ENCODE measurements around the gene NCR1.
"Not testable (repeated sequence)": the region's sequence is repeated elsewhere in the genome, so short reads cannot be mapped to it uniquely, and the experiment has no call there.

Gene NCR1

DNA sequence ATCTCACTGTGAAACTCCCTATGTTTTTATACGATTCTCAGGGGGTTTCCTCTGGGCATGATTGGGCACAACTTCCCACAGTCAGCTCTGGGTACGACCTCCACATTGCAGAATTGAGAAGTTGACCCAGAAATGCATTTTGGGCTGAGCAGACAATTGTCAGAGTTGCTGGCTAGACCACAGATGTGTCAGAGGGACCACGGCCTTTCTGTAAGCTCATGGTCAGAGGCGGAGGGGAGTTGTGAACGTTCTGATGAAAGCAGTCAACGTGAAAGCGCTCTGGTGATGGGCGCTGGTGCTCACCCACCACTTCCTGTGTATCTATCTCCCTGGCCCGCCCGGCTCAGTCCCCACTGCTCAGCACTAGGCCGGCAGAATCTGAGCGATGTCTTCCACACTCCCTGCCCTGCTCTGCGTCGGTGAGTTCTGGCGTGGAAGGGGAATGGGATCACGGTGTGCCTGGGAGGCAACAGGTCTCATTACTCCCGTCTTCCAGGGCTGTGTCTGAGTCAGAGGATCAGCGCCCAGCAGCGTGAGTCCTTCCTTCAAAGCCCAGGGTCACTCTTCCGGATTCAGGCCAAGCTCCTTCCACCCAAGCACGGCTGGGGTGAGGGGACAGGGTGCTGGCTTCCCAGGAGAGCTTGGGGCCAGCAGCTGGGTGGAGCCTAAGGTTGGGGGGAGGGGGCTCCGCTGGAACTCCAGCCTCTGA lies at the start of gene NCR1:
TSS of gene NCR1 (plus strand) at position 346 of the 709 bp plus-strand sequence. CDS start at position 386, 40 bp downstream.
- DNase-seq (ENCODE audit: low read depth, low spot score): no peak

GRCh38 chr19:54858476-54858875 lies 47.5 kb upstream of the NCR1 start:
- DNase-seq (ENCODE audit: low read depth, low spot score): not testable (repeated sequence)

- DNase-seq (ENCODE audit: low read depth, low spot score): not testable (repeated sequence)
Measured at GRCh38 chr19:54859421-54859820, 46.5 kb upstream of the NCR1 start.

GRCh38 chr19:54863459-54863858 lies 42.5 kb upstream of the NCR1 start:
- not testable (repeated sequence) for DNase-seq (ENCODE audit: low read depth, low spot score)

GRCh38 chr19:54871696-54872095 lies 34.3 kb upstream of the NCR1 start:
- DNase-seq (ENCODE audit: low read depth, low spot score): no peak

DNA sequence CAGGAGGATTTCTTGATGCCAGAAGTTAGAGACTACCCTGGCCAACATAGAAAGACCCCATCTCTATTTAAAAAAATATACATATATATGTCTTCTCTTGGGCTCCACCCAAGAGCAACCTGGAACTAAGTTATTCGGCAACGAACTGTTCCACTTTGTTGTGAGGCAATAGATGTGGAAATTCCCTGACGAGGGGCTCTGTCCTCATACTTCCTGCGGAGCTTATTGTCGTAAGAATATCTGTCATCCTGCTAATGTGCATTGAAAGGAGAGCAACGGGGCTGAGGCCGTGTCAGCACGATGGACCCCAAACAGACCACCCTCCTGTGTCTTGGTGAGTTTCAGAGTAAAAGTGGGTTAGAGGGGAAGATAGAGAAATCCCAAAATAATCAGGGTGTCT lies 32.0 kb upstream of the NCR1 start, which contains the start of gene FCAR:
TSS of gene FCAR (plus strand) at position 246 of the 400 bp plus-strand sequence. CDS start at position 301, 55 bp downstream.
- no peak for DNase-seq (ENCODE audit: low read depth, low spot score)

- DNase-seq (ENCODE audit: low read depth, low spot score): no peak
Measured at GRCh38 chr19:54875506-54875905, 30.4 kb upstream of the NCR1 start.

DNA sequence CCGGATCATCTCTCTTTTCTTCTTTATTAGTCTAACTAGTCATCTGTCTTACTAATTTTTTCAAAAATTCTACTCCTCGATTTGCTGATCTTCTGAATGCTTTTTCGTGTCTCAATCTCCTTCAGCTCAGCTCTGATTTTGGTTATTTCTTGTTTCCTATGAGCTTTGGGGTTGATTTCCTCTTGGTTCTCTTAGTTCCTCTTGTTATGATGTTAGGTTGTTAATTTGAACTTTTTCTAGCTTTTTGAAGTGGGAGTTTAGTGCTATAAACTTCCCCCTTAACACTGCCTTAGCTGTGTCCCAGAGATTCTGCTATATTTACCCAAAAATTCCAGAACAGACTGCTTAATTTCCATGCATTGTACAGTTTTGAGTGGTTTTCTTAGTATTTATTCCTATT lies 28.5 kb upstream of the NCR1 start:
- no peak for DNase-seq (ENCODE audit: low read depth, low spot score)

DNA sequence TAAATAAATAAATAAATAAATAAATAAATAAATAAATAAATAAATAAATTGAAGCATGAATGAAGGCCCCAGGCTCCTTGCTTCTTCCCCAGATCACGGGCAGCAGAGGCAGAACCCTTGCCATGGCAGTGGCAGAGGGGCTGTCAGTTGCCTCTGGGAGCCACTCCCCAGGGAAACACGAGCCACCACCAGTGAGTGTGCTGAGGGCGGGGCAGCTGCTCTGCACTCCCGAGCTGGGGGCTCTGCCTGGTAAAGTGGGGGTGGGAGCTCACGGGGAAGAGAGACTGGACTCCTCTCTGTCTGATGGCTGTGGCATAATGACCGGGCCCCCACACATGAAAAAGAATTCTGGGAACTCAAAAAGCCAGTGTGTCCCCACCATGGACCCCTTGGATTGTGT lies 24.1 kb upstream of the NCR1 start:
- DNase-seq (ENCODE audit: low read depth, low spot score): no peak

GRCh38 chr19:54882758-54883157 lies 23.2 kb upstream of the NCR1 start:
- DNase-seq (ENCODE audit: low read depth, low spot score): no peak

GRCh38 chr19:54883228-54883627 lies 22.7 kb upstream of the NCR1 start:
- no peak for DNase-seq (ENCODE audit: low read depth, low spot score)

DNA sequence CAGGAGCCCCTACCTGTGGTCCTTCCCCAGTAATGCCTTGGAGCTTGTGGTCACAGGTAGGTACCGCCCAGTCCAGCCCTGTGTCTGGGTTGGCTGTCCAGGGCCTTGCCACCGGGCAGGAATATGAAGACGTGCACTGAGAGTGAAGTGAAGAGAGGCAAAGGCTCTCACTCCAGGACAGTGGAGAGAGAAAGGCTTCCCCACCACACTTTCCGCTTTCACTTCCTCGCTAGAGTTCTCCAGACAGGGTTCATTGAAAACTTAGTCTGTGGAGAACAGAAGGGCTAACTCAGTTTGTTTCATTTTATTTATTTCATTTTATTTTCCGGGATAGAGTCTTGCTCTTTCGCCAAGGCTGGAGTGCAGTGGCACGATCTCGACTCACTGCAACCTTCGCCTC lies 17.7 kb upstream of the NCR1 start:
- DNase-seq (ENCODE audit: low read depth, low spot score): no peak

- DNase-seq (ENCODE audit: low read depth, low spot score): no peak
Measured at GRCh38 chr19:54889566-54889965, 16.4 kb upstream of the NCR1 start.

GRCh38 chr19:54893406-54893805 lies 12.5 kb upstream of the NCR1 start:
- peak; percentile 40 for DNase-seq (ENCODE audit: low read depth, low spot score)

DNA sequence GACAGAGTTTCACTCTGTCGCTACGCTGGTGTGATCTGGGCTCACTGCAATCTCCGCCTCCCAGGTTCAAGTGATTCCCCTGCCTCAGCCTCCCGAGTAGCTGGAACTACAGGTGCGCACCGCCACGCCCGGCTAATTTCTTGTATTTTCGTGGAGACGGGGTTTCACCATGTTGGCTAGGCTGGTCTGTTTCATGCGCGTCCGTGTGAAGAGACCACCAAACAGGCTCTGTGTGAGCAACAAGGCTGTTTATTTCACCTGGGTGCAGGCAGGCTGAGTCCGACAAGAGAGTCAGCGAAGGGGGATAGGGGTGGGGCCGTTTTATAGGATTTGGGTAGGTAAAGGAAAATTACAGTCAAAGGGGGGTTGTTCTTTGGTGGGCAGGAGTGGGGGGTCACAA lies 11.8 kb upstream of the NCR1 start:
- DNase-seq (ENCODE audit: low read depth, low spot score): not testable (repeated sequence)

DNA sequence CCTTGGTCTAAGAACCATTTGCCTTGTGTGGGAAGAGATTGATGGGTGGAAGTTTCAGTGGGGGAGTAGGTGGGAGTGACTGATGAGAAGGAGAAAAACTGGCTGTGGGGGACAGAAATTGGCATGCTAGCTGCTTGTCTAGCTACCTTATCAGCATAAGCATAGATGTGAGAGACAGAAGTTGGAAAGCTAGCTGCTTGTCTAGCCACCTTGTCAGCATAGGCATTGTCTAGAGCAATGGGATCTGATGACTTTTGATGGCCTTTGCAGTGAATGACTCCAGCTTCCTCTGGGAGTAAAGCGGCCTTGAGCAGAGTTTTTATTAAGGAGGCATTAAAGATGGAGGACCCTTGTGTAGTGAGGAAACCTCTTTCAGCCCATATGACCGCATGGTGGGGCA lies 9.9 kb upstream of the NCR1 start:
- DNase-seq (ENCODE audit: low read depth, low spot score): no peak

- DNase-seq (ENCODE audit: low read depth, low spot score): not testable (repeated sequence)
Measured at GRCh38 chr19:54898685-54899084, 7.3 kb upstream of the NCR1 start.

DNA sequence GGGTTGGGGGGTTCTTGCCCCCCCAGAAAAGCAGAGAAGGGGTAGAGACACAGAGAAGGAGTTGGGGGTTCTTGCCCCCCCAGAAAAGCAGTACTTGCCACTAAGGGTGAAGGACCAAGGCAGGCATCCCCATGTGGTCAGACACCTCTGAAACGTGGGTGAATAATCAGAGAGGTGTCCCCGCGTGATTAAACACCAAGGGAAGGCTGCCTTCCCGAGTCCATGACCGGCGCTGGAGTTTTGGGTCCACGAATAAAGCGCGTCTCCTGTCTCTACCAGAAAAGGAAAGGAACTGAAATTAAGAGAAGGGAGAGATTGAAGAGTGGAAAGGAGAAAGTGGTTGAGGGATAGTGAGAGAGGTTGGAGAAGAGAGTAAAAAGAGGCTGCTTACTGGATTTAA lies 6.3 kb upstream of the NCR1 start:
- DNase-seq (ENCODE audit: low read depth, low spot score): not testable (repeated sequence)

GRCh38 chr19:54901153-54901552 lies 4.8 kb upstream of the NCR1 start:
- DNase-seq (ENCODE audit: low read depth, low spot score): not testable (repeated sequence)

- no peak for DNase-seq (ENCODE audit: low read depth, low spot score)
Measured at GRCh38 chr19:54902061-54902460, 3.9 kb upstream of the NCR1 start.

- no peak for DNase-seq (ENCODE audit: low read depth, low spot score)
Measured at GRCh38 chr19:54903303-54903702, 2.6 kb upstream of the NCR1 start.

DNA sequence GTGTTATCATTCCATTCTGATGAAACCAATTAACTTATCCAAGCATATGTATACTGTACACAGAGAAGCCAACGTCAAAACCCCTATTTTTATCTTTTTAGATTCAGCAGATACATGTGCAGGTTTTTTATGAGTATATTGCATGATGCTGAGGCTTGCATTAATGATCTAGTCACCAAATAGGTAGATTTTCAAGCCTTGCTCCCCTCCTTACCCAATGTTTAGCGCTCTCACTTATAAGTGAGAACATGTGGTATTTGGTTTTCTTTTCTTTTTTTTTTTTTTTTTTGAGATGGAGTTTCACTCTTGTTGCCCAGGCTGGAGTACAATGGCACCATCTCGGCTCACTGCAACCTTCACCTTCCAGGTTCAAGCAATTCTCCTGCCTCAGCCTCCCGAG lies 1.7 kb upstream of the NCR1 start:
- not testable (repeated sequence) for DNase-seq (ENCODE audit: low read depth, low spot score)

DNA sequence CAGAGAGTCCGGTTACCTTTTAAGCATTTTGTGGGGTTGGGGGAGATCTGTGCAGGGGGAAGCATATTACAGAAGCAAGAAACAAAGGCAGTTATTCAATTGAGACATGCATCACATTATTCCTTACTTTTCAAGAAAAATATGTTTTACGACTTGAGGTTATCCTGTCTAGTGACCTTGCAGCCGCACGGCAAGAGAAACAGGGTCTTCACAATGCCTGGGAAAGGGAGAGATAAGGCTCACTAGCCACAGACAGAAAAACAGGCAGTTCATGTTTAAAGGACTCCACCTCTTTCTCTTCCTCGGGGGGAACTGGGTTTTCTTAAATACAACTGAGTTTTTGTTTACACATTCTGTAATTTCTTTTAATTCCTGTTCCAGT lies 536 bp upstream of the NCR1 start:
- no peak for DNase-seq (ENCODE audit: low read depth, low spot score)

- no peak for DNase-seq (ENCODE audit: low read depth, low spot score)
Measured at GRCh38 chr19:54906819-54907218, 871 bp downstream of the NCR1 start.
